Measurements from ENCODE around the gene CRABP1. TPM values are rescaled to one million over a fixed set of nuclear protein-coding genes. Genes with fewer than 3 reads are reported as not detected.

CRABP1 gene
- total RNA-seq, 2 donors from 2014 or later = 103 TPM

GRCh38 chr15:78311292-78311691, 28.9 kb upstream of the CRABP1 start:
- H3K36me3 ChIP-seq (ENCODE audit: control insufficient read depth, insufficient read depth, low read length) = no peaks in the 10 kb centered on the region
- DNase-seq = no peak
- no peaks in the 10 kb centered on the region for H3K36me3 Mint-ChIP-seq (ENCODE audit: low read depth)
- no peaks in the 10 kb centered on the region for H3K9me3 ChIP-seq (ENCODE audit: control insufficient read depth, low read length)
- H3K27me3 ChIP-seq (ENCODE audit: control insufficient read depth, insufficient read depth, low read length, poor library complexity, severe bottlenecking) = no peaks in the 10 kb centered on the region
- H3K27ac Mint-ChIP-seq = no peak overlapping the region
- no peak overlapping the region for H3K27ac ChIP-seq (ENCODE audit: low read depth, low read length)
- no peak overlapping the region for H3K4me3 Mint-ChIP-seq
- no peaks in the 10 kb centered on the region for H3K4me1 ChIP-seq (ENCODE audit: control insufficient read depth, insufficient read depth, low read length)
- H3K9ac ChIP-seq (ENCODE audit: extremely low read depth, low read length, poor library complexity, severe bottlenecking) = no peak overlapping the region
- WGBS, 2 experiments (ENCODE audit: insufficient coverage in 1 of 2, insufficient read length in 1 of 2) = 91 to 94% methylated on average over 2 to 3 of the region's 3 CpGs
- no peaks in the 10 kb centered on the region for H3K9me3 Mint-ChIP-seq
- peaks cover 13% of the 10 kb centered on the region for H3K4me1 Mint-ChIP-seq
- H3K27me3 Mint-ChIP-seq (ENCODE audit: insufficient read depth) = no peaks in the 10 kb centered on the region
- no peak for TF ChIP-seq CTCF (conservative IDR thresholded peaks at IDR 0.05)
- H3K4me3 ChIP-seq (ENCODE audit: low read length) = no peak overlapping the region

GRCh38 chr15:78312536-78312935, 27.6 kb upstream of the CRABP1 start:
- no peaks in the 10 kb centered on the region for H3K36me3 ChIP-seq (ENCODE audit: control insufficient read depth, insufficient read depth, low read length)
- peak; percentile 49 for DNase-seq
- Mint-ChIP-seq H3K9me3 (no peaks in the 10 kb centered on the region), H3K4me3 (no peak overlapping the region), H3K27ac (peak overlapping the region; percentile 30), H3K36me3 (ENCODE audit: low read depth) (no peaks in the 10 kb centered on the region), H3K27me3 (ENCODE audit: insufficient read depth) (no peaks in the 10 kb centered on the region), H3K4me1 (peaks cover 23% of the 10 kb centered on the region)
- no peaks in the 10 kb centered on the region for H3K4me1 ChIP-seq (ENCODE audit: control insufficient read depth, insufficient read depth, low read length)
- no peak overlapping the region for H3K9ac ChIP-seq (ENCODE audit: extremely low read depth, low read length, poor library complexity, severe bottlenecking)
- H3K9me3 ChIP-seq (ENCODE audit: control insufficient read depth, low read length) = no peaks in the 10 kb centered on the region
- no peak for TF ChIP-seq CTCF (conservative IDR thresholded peaks at IDR 0.05)
- no peaks in the 10 kb centered on the region for H3K27me3 ChIP-seq (ENCODE audit: control insufficient read depth, insufficient read depth, low read length, poor library complexity, severe bottlenecking)
- no peak overlapping the region for H3K4me3 ChIP-seq (ENCODE audit: low read length)
- peak overlapping the region; percentile 10 for H3K27ac ChIP-seq (ENCODE audit: low read depth, low read length)
- 56 to 73% methylated on average over 1 to 4 of the region's 4 CpGs for WGBS, 2 experiments (ENCODE audit: insufficient coverage in 1 of 2, insufficient read length in 1 of 2)

- H3K4me3 ChIP-seq (ENCODE audit: low read length) = no peak overlapping the region
- Mint-ChIP-seq H3K4me3 (no peak overlapping the region), H3K36me3 (ENCODE audit: low read depth) (no peaks in the 10 kb centered on the region), H3K27ac (peak overlapping the region; percentile 30), H3K9me3 (no peaks in the 10 kb centered on the region), H3K4me1 (peaks cover 23% of the 10 kb centered on the region), H3K27me3 (ENCODE audit: insufficient read depth) (no peaks in the 10 kb centered on the region)
- no peak overlapping the region for H3K9ac ChIP-seq (ENCODE audit: extremely low read depth, low read length, poor library complexity, severe bottlenecking)
- TF ChIP-seq CTCF (conservative IDR thresholded peaks at IDR 0.05) = no peak
- WGBS, 2 experiments (ENCODE audit: insufficient coverage in 1 of 2, insufficient read length in 1 of 2) = 74 to 91% methylated on average over 5 of the region's 5 CpGs
- no peaks in the 10 kb centered on the region for H3K9me3 ChIP-seq (ENCODE audit: control insufficient read depth, low read length)
- DNase-seq = no peak
- no peaks in the 10 kb centered on the region for H3K4me1 ChIP-seq (ENCODE audit: control insufficient read depth, insufficient read depth, low read length)
- peak overlapping the region; percentile 10 for H3K27ac ChIP-seq (ENCODE audit: low read depth, low read length)
- no peaks in the 10 kb centered on the region for H3K36me3 ChIP-seq (ENCODE audit: control insufficient read depth, insufficient read depth, low read length)
- H3K27me3 ChIP-seq (ENCODE audit: control insufficient read depth, insufficient read depth, low read length, poor library complexity, severe bottlenecking) = no peaks in the 10 kb centered on the region
These were observed 27.2 kb upstream of the CRABP1 start for GRCh38 chr15:78312957-78313356.
